HG02981 (cell line): ENCODE results near the gene EFNA2.
A peak's percentile ranks its signal among the peaks of the same experiment; 100 is the strongest.

Experiments used
- ATAC-seq: cut with Tn5 transposase; IDR thresholded peaks from one replicate; pipeline ENCODE4 v1.9.1; 2021; ENCODE audit warnings: mild to moderate bottlenecking, moderate library complexity; ENCODE audit not compliant: unreplicated experiment

EFNA2 gene

DNA sequence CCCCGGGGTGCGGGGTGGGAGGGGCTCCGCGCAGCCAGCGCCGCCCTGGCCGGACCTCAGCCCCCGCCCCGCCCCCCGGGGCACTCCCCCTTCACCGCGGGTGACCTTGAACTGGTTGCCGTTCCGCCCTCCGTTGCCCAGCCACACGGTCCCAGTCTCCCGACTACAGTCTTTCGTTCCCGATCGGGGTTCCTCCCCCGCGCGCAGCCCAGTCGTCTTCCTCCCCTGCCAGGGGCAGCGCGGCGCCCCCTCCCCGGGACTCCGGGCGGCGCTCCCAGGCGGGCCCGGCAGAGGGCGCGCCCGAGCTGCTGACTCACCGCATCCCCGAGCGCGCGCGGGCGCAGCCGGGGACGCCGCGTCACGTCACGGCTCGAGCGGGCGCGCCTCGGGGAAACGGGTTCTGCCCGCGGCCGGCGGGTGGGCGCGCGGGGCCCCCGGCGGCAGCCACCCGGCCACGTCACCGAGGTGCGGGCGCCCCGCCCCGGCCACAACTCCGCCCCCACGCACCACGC lies 36.8 kb upstream of the EFNA2 start:
- peak; percentile 29 for ATAC-seq

DNA sequence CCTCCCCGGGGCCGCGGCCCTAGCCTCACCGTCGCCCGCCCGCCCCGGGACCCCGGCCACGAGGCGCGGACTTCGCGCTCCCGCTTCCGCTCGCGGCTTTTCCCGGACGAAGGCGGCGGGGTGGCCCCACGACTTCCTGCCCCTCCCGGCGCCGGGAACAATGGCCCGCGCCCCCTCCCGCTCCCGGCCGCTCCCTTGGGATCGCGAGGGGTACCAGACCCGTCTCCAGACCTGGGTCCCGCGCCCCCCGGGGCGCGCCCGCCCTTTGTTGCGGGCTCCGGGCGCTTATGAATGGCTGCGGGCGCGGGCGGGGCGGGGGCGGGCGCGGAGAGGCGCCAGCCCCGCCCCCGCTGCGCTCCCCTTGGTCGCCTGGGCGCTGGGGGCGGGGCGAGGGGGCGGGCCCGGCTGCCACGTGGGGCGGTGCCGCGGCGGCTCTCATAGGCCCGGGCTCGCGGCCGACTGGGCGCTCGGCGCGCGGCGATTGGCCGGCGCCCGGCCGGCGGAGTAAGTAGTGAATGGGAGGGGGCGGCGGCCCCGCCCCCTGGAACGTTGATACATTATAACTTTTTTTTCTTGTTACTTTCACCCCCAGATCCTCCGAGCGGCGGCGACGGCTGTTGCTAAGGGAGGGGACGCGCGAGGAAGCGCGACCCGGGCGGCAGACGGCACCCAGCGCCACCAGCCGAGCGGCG lies 36.2 kb upstream of the EFNA2 start:
- ATAC-seq, result peak; percentile 47

DNA sequence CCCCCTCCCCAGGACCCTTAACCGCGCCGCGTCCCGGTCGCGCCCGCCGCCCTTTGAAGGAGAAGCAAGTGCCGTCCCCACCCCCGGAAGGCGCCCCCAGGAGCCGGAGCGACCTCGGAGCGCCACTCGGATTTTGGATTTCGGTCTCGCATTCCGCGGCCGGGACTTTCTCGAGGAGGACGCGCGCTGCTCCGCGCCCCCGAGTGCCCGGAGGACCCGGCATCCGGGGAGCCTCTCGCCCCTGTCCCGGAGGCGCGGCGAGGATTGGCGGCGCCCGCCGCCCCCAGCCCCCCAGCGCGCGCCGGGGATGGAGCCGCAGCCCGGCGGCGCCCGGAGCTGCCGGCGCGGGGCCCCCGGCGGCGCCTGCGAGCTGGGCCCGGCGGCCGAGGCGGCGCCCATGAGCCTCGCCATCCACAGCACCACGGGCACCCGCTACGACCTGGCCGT lies 35.7 kb upstream of the EFNA2 start:
- no peak for ATAC-seq

DNA sequence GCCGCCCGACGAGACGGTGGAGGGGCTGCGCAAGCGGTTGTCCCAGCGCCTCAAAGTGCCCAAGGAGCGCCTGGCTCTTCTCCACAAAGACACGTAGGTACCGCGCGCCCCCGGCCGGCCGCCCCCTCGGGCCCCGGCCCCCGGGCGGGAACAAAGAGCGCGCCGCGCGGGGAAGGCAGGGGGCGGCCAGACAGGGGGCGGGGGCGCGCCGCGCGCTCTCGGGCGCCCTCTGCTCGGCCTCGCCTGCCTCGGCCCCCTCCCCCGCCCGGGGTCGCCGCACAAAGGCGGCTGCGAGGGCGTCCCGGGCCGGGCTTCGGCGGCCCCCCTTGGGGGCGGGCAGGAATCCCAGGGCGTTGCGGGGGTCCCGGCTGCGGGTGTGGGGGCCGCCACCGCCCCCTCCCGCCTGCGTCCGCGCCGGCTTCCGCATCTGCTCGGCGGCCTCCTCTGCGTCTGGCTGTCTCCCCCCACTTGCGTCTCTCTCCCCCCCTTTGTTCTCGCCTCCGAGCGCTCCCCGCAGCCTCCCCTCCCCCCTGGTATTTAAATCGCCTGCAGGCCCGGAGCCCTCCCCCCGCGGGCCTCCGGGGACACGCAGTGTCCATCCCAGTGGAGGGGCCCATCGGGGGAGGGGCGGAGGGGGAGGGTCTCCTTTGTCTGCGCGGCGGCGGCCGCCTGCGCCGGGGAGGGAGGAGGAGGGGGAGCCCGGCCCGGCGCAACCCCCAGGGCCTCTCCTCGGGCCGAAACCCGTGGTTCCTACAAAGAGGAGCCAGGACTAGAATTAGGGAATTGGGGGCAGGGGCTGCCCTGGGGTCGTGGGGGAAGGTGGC lies 35.0 kb upstream of the EFNA2 start:
- ATAC-seq, result no peak

DNA sequence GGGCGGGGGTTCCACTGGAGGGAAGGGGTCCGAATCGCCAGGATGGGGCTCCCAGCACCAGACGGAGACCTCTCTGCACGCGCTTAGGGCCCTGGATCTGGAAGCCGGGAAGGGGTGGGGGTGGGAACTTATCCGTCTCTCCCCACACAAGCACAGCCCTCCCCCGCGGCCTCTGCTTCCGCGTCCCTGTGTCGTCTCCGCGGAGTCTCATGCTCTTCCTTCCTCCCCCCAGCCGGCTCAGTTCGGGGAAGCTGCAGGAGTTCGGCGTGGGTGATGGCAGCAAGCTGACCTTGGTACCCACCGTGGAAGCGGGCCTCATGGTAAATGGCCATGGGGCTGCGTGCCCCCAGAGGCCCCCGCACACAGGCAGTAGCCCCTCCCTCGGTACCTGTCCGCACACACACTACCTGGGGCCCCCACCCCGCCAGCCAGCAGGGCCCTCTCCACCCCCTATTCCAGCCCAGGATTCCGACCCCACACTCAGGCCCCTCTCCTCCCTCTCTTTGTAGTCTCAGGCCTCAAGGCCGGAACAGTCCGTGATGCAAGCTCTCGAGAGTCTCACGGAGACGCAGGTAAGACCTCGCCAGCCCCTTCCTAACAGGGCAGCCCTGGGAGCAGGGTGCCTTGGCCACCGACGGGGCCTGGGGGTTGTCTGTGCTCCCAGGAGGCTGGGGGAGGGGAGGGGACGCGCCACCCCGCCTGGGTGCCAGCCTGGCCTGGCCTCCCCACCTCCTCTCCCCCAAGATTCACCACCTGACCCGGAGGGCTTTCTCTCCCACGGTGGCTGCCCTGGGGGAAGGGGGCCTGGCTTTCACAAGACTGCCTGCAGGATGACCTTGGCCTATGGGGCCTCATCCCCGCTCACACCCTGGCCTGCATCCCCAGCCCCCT lies 34.1 kb upstream of the EFNA2 start:
- ATAC-seq, result no peak

DNA sequence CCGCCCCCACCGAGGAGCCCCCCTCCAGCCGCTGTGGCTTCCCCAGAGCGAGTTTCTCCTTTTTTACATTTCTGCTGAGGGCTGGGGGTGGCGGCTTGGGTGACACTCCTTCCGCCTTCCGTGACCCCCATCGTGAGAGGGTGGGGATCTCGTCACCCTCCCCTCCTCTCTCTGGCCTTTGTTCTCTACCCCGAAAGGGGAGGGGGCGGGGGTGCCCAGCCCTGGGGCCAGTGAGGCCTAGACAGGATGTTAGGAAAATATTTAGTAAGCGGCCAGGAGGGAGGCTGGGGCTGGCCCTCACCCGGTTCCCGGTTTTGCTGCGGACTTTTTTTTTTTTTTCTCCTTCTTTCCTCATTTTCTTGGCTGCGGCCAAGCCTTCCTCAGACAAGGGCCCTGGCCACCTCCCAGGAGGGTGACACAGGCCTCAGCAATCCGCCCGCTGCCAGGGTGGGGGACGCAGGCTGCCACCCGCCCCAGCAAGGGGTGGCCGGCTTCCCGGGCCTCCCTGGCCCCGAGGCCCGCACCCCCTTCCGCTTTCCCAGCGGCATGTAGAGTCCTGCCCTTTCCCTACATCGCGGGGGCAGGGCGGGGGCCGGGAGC lies 33.4 kb upstream of the EFNA2 start:
- no peak for ATAC-seq

DNA sequence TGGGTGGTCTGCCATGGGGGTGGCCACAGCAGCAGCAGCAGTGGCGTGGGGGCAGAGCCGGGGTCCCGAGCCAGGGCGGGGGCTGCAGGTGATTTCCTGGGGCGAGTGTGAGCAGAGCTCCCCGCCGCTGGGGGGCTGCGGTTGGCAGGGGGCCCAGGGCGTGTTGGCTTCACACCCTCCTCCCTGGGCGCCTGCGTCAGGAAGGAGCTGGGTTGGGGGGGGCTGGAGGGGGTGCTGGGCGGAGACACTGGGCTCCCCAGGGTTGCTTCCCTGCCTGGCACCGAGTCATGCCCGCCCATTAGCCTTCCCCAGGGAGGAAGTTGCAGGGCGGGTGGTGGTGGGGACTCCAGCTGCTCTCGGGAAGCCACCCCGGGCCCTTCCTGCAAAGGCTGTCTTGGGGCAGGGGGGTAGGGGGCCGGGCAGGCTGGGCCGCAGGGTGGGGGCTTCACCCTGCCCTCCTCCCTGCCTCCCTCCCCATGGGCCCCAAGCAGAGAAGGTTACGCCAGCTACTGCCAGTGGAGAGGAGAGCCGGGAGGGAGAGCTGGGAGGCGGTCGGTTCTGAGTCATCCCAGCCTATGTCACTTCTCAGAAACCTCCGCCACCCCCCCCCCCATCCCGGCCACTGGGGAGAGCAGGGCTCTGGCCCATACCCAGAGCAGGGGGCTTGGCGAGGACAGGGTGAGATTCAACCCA lies 32.7 kb upstream of the EFNA2 start:
- no peak for ATAC-seq

DNA sequence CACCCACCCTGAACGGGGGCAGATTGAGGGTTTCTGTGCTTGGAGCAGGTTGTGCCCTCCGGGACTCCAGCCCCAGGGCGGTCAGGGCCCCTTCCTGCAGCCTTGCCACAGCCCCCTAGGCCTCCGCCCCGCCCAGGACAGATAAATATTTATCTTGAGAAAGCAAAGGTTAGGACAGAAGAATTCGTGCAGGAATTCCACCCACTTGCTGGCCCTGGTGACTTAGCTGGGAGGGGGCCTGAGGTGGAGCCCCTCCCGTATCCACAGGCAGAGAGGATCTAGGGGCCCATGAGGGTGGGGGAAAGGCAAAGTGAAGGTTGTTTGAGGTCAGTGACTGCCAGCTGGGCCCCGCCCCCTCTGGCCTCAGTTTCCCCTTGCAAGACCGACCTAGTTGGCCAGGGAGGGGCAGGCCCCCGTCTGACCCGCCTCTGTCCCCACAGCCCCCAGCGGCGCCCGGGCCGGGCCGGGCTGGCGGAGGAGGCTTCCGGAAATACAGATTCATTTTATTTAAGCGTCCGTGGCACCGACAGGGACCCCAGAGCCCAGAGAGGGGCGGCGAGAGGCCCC lies 32.1 kb upstream of the EFNA2 start:
- no peak for ATAC-seq

DNA sequence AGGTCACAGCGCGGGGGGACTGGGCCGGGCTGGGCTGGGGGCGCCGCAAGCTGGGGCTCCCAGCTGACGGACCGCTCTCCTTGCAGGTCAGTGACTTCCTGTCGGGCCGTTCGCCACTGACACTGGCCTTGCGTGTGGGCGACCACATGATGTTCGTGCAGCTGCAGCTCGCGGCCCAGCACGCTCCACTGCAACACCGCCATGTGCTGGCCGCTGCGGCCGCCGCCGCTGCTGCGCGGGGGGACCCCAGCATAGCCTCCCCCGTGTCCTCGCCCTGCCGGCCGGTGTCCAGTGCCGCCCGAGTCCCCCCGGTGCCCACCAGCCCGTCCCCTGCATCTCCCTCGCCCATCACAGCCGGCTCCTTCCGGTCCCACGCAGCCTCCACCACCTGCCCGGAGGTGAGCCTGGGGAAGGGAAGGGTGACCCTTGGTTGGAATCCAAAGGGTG lies 31.6 kb upstream of the EFNA2 start:
- no peak for ATAC-seq

DNA sequence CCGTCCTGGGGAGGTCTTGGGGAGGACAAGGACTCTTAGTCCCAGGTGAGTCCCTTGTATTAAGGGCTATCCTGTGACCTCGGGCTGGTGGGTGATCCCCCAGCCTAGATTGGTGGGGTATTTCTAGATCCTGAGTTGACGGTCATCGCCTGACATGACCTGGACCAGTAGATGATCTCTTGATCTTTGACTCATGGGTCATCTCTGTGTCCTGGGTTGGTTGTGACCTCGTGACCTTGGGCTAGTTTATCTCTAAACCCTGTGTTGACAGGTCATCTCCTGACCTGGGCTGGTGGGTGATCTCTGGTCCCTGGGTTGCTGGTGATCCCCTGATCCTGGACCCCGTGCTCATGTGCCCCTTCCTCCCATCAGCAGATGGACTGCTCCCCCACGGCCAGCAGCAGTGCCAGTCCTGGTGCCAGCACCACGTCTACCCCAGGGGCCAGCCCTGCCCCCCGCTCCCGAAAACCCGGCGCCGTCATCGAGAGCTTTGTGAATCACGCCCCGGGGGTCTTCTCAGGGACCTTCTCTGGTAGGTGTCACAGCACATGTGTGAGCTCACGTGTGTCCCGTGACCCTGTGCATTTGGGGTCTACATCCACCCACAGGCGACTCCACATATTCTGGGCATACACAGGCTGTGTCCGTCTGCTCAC lies 31.0 kb upstream of the EFNA2 start:
- no peak for ATAC-seq

DNA sequence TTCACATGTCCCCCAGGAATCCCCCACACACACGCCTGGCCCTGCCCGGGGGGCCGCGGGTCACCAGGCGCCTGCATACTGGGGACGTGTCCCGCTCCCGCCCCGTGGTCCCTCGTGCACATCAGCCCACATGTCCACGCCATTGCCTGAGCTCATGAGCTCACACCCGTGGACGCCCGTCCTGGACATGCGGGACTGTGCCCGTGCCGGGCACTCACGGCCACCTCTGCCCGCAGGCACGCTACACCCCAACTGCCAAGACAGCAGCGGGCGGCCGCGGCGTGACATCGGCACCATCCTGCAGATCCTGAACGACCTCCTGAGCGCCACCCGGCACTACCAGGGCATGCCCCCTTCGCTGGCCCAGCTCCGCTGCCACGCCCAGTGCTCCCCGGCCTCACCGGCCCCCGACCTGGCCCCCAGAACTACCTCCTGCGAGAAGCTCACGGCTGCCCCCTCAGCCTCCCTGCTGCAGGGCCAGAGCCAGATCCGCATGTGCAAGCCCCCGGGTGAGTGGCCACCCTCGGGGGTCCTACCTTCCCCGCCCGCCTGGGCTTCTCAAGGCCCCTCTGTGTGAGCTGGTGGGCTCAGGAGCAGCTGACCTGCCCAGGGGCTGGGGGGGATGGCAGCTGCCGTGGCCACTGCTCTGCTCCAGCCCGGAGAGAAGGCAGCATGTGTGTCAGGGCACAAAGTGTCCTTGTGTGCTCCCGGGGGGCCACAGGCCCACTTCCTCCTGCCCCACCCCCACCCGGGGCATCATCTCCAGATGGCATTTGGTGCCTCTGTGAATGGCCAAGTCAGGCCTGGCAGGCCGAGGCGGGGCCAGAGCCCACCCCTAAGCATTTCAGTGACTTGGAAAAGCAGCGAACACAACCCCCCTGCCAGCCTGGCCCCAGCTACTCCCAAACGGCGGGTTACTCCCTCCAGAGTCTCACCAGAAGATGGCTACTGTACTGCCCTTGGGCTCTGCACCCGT lies 30.2 kb upstream of the EFNA2 start:
- ATAC-seq, result no peak

DNA sequence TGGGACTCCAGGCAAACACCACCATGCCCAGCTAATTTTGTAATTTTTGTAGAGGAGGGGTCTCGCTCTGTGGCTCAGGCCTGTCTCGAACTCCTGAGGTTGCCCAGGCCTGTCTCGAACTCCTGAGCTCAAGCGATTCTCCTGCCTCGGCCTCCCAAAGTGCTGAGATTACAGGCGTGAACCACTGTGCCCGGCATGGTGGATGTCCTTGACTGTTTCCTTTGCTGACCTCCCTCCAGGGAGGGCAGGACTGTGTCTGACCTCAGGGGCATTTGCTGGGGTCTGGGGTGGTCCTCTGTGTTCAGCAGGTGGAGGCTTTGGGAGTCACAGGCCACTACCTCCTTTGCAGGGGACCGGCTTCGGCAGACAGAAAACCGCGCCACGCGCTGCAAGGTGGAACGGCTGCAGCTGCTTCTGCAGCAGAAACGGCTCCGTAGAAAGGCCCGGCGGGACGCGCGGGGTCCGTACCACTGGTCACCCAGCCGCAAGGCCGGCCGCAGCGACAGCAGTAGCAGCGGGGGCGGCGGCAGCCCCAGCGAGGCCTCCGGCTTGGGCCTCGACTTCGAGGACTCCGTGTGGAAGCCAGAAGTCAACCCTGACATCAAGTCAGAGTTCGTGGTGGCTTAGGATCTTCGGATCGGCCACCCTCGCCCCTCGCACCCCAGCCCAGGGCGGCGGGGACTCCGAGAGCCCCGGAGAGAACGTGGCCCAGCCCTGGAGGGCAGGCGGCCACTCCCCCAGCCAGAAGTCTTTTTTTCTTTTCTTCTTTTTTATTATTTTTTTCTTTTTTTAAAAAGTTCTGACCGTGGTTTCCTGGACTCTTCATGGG lies 28.8 kb upstream of the EFNA2 start:
- ATAC-seq, result no peak

DNA sequence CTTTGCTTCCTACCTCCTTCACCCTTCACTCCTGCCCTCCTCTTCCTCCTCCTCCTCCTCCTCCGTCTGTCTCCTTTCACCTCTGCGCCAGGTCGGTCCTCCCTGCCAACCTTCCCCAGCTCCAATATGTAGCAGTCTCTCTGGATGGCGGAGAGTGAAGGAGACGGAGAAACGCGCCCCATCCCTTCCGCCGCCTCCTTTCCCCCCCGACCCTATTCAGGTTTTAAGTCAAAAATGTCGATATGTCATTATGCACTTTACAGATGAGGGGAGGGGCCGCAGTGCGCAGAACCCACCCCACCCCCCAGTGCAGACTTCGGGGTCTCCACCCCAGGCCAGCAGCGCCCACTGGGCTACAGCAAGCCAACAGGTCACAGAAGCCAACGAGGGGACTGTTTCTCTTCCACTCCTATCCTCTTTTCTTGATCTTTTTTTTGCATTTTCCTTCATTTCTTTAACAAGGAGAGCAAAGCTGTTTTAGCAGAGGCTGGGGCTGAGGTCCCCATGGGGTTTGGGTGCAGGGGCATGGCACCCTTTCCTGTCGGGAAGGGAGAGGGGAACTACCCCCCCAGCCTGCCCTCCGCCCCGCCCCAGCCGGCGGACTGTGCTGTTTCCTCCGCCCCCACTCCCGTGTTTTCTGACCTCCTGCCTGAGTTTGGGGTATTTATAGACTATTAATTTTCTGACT lies 28.1 kb upstream of the EFNA2 start:
- ATAC-seq, result no peak

DNA sequence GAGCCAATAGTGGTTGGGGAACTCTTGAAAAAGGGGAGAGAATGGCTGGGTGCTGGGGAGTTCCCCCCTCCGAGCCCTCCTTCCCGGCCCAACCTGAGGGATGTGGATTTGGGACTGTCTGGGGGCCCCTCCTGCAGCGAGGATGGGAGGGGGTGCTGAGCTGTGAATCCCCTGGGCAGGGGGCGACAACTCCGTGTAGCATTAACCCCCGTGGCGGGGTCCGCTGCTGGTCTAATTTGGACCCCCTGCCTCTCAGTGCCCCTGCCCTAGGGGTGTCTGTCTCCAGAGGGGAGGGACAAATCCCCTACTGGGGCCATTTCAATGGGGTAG lies 27.5 kb upstream of the EFNA2 start:
- ATAC-seq, result no peak

DNA sequence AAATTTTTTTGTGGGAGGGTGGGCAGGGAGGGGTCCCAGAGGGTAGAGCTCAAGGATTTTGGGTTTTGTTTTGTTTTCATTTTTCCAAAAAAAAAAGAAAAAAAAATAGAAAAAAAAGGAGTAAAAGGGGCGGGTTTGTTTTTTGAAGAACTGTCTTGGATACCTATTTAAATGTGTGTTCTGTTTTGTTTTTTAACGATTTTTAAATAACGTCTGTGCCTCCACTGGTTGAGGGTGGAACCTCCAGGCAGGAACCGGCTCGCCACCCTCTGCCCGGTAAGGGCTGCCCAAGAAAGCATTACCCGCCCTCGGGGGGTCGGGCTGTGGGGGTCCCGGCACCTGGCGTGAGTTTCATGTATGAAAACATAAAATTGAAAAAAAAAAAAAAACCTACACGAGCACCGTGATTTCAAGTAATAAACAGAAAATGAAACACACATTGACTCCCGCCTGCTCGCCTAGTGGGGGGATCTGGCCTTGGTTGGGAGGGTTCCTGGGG lies 26.9 kb upstream of the EFNA2 start:
- no peak for ATAC-seq

DNA sequence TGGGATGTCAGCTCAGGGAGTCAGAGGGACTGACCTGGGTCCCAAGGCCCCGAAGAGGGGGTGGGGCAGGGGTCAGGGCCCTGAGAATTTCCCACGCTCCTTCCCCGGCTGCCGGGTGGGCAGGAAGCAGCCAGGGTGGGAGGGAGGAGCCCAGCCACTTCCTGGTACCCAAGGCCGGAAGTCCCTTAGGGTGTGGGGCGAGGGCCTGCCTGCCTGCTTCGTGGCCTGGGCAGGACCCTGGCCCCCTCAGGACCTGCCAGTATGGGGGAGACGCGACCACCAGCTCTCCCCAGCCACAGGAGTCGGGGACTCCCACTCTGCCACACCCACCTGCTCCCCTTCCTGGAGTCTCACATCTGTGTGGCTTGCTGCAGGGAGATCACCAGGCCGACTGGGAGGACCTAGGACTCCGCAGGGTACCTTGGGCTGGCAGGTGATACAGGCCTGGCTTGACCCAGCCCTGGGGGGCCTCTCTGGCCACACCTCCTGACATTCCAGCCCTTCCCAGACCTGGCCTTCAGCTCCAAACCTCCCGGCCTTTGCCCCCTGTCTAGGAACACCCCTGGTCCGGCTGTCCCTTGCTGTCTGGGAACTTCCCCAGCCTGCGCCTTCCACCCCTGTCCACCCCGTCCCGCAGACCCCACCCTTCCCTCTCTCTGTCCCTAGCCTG lies 26.3 kb upstream of the EFNA2 start:
- no peak for ATAC-seq
